Adrenal gland (tissue), 12 donors: ENCODE measurements around the gene ADGRF4. TPM values are rescaled to one million over a fixed set of nuclear protein-coding genes. Genes with fewer than 3 reads are reported as not detected.
A peak's percentile ranks its signal among the peaks of the same experiment; 100 is the strongest.

ENCODE experiments used
- DNase-seq, 7 donors: peaks; one replicate each; pipeline ENCODE4 v3.0.0-alpha.2; 2019 to 2020
- H3K27ac ChIP-seq, 5 donors: fragments of 200-600 bp; sonication (generic) in 4 of 5; 1 replicate in 3 of 5; 2 replicates in 2 of 5; pipeline versions ENCODE4 v1.5.1 to v1.8.0; 2016 to 2020; ENCODE audit warnings: mild to moderate bottlenecking in 1 of 5
- H3K27me3 ChIP-seq: fragments of 200-600 bp; 2 replicates; pipeline ENCODE4 v1.8.0; 2021
- H3K36me3 ChIP-seq, 2 donors: fragments of 200-600 bp; replicated peaks in 1 of 2; 1 replicate in 1 of 2; 2 replicates in 1 of 2; pipeline versions ENCODE4 v1.5.1 to v1.8.0; 2018 to 2022
- H3K4me1 ChIP-seq, 2 donors: fragments of 200-600 bp; replicated peaks in 1 of 2; 1 replicate in 1 of 2; 2 replicates in 1 of 2; pipeline versions ENCODE4 v1.5.1 to v1.8.0; 2018 to 2021
- H3K4me3 ChIP-seq, 4 donors: fragments of 200-600 bp; sonication (generic) in 3 of 4; one replicate each; pipeline ENCODE4 v1.5.1; 2016 to 2018
- H3K9me3 ChIP-seq, 3 donors: fragments of 200-600 bp; sonication (generic) in 1 of 3; replicated peaks in 1 of 3; 1 replicate in 2 of 3; 2 replicates in 1 of 3; pipeline versions ENCODE4 v1.5.1 to v1.8.0; 2016 to 2021
- CTCF ChIP-seq, 6 experiments: fragments of 450-650 bp in 4 of 6; fragments of 200-600 bp in 2 of 6; sonication (generic) in 1 of 6; IDR thresholded peaks; 1 replicate in 5 of 6; 2 replicates in 1 of 6; pipeline versions ENCODE4 v1.5.1 to v1.8.0; 2016 to 2021; ENCODE audit warnings: antibody characterized with exemption in 6 of 6, mild to moderate bottlenecking in 2 of 6, moderate library complexity in 1 of 6
- POLR2A ChIP-seq, 2 donors: fragments of 450-650 bp; IDR thresholded peaks; one replicate each; pipeline ENCODE4 v1.6.1; 2017; ENCODE audit warnings: antibody characterized with exemption in 2 of 2, mild to moderate bottlenecking in 2 of 2, moderate library complexity in 1 of 2
- WGBS, 4 donors: extraction: QIAGEN DNeasy Blood & Tissue Kit in 2 of 4; methylation state at CpG; one replicate each; pipeline versions ENCODE4 v1.1.5 to v1.1.7; 2013 to 2017; 5-methylcytosine and 5-hydroxymethylcytosine counted together
- intact Hi-C, 2 donors: fragments of 100-400 bp; cut with DNase I; formaldehyde crosslinking; loops; one replicate each; pipeline versions ENCODE4 v1.14.1 to v1.15.0; 2022 to 2023
- polyA plus RNA-seq, 3 donors: library from polyadenylated mRNA; stranded (reverse); fragments of 200-250 nt in 2 of 3; fragments of 350-450 nt in 1 of 3; fragmentation: Illumina TruSeq in 1 of 3; extraction: RNeasy Lipid Tissue Mini Kit (QIAGEN cat#74804) in 1 of 3; gene quantifications; one replicate each; pipeline ENCODE4 v1.2.3, GENCODE V29; 2013 to 2014
- total RNA-seq, 9 donors: library from RNA; depleted of rRNA in 4 of 9; stranded (reverse); fragments of >200 nt in 4 of 9; fragments of 120-200 nt in 1 of 9; fragmentation: NEBNext Ultra II Directional in 1 of 9; extraction: Animal tissue kit (Norgen Biotek cat#: 25700) in 1 of 9; gene quantifications; one replicate each; pipeline versions ENCODE4 v1.1.0 to v1.2.4, GENCODE V29; 2013 to 2023
- donor health status: healthy with polysubstance abuse.
- donor health status: Bipolar disorder and iron deficiency.
- donor health status: DM: yes; HTN: yes; CAD: no.
- donor health status: DM: no; HTN: no; CAD: no.
- donor health status: DM: no; HTN: no; CAD: no.
- donor health status: DM: yes; HTN: yes; CAD: no.

Gene ADGRF4
- total and polyA plus RNA-seq, 12 donors: 0.26 to 8.2 (median 0.72) TPM; not detected in 1

GRCh38 chr6:47653706-47654105 is 44.7 kb upstream of the ADGRF4 start:
- DNase-seq: no peak
- Histone ChIP-seq H3K27ac (no peak overlapping the region), H3K4me3 (no peak overlapping the region), H3K27me3 (no peaks in the 10 kb centered on the region), H3K36me3 (no peaks in the 10 kb centered on the region), H3K4me1 (no peaks in the 10 kb centered on the region), H3K9me3 (no peaks in the 10 kb centered on the region)
- 76 to 89% (median 84%) methylated on average over 5 of the region's 5 CpGs for WGBS, 4 donors
- TF ChIP-seq CTCF (IDR thresholded peaks at IDR 0.05) (no peak), POLR2A (IDR thresholded peaks at IDR 0.05) (no peak)
- intact Hi-C loops: no loop called here

GRCh38 chr6:47654255-47654654 is 44.1 kb upstream of the ADGRF4 start:
- H3K27me3 ChIP-seq: no peaks in the 10 kb centered on the region
- no peaks in the 10 kb centered on the region for H3K36me3 ChIP-seq
- H3K4me3 ChIP-seq: no peak overlapping the region
- H3K4me1 ChIP-seq: no peaks in the 10 kb centered on the region
- H3K27ac ChIP-seq: no peak overlapping the region
- intact Hi-C loops: no loop called here
- no peak for DNase-seq
- TF ChIP-seq POLR2A (IDR thresholded peaks at IDR 0.05): no peak
- no peak for TF ChIP-seq CTCF (IDR thresholded peaks at IDR 0.05)
- H3K9me3 ChIP-seq: no peaks in the 10 kb centered on the region
- WGBS, 4 donors: 80 to 88% (median 85%) methylated on average over 3 to 4 of the region's 4 CpGs

- 50 to 67% (median 61%) methylated on average over 5 to 7 of the region's 7 CpGs for WGBS, 4 donors
Measured at GRCh38 chr6:47655719-47656595, 42.4 kb upstream of the ADGRF4 start.

GRCh38 chr6:47661960-47662359 is 36.4 kb upstream of the ADGRF4 start:
- no peak overlapping the region for H3K4me3 ChIP-seq
- intact Hi-C loops: no loop called here
- TF ChIP-seq POLR2A (IDR thresholded peaks at IDR 0.05) (no peak), CTCF (IDR thresholded peaks at IDR 0.05) (no peak)
- WGBS, 4 donors: 69 to 78% (median 75%) methylated on average over 5 of the region's 5 CpGs
- DNase-seq: no peak
- no peaks in the 10 kb centered on the region for H3K36me3 ChIP-seq
- H3K27me3 ChIP-seq: no peaks in the 10 kb centered on the region
- H3K4me1 ChIP-seq: no peaks in the 10 kb centered on the region
- no peaks in the 10 kb centered on the region for H3K9me3 ChIP-seq
- no peak overlapping the region for H3K27ac ChIP-seq

More at GRCh38 chr6:47655719-47656595, 42.4 kb upstream of the ADGRF4 start:
- Histone ChIP-seq H3K27me3 (no peaks in the 10 kb centered on the region), H3K4me1 (no peaks in the 10 kb centered on the region), H3K36me3 (no peaks in the 10 kb centered on the region), H3K4me3 (no peak overlapping the region), H3K27ac (no peak overlapping the region), H3K9me3 (no peaks in the 10 kb centered on the region)
- intact Hi-C loops: no loop called here
- DNase-seq: peak in 3 of 7 donors; percentile 2 to 55 (median 23)
- TF ChIP-seq POLR2A (IDR thresholded peaks at IDR 0.05) (no peak), CTCF (IDR thresholded peaks at IDR 0.05) (no peak)
